Measurements from ENCODE around the gene UCHL5. TPM values are rescaled to one million over a fixed set of nuclear protein-coding genes. Genes with fewer than 3 reads are reported as not detected.
A peak's percentile ranks its signal among the peaks of the same experiment; 100 is the strongest.
"Not testable (repeated sequence)": the region's sequence is repeated elsewhere in the genome, so short reads cannot be mapped to it uniquely, and the experiment has no call there.

The UCHL5 gene
- total RNA-seq, 4 donors from 2014 or later = 27.1 to 51.4 (median 37.6) TPM

DNA sequence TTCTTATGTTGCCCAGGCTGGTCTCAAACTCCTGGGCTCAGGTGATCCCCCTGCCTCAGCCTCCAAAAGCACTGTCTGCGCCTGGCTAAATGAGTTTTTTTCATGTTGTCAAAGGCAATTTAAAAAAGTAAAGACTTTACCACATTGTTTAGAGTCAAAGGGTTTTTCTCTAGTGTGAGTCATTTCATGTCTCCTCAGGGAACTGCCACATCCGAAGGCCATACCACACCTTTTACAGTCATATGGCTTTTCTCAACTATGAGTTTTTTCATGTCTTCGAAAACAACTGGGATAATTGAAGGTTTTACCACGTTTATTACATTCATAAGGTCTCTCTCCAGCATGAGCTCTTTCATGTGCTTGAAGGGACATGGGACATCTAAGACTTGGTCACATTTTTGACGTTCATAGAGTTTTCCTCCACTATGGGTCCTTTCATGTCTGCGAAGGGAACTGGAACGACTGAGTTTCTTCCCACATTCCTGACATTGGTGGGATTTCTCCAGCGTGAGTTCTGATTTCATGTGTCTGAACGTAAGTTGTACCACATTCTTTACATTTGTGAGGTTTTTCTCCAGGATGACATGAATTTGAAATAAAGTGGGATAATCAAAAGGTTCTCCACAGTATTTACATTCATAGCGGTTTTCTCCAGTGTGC, 65.6 kb downstream of the UCHL5 start:
- H3K36me3 ChIP-seq = peaks cover 0 to 16% (median 0%) of the 10 kb centered on the region in 3 donors
- H3K4me1 ChIP-seq = no peaks in the 10 kb centered on the region
- H3K4me3 ChIP-seq = no peak overlapping the region
- intact Hi-C loops (cut with DNase I) = no loop called here
- no peak overlapping the region for H3K27ac ChIP-seq
- WGBS, 2 donors = 80 to 87% methylated on average over 10 of the region's 10 CpGs
- peaks cover 0 to 6% (median 0%) of the 10 kb centered on the region in 3 donors for H3K9me3 ChIP-seq
- H3K27me3 ChIP-seq = no peaks in the 10 kb centered on the region
- no peak for TF ChIP-seq POLR2A (IDR thresholded peaks at IDR 0.05)
- TF ChIP-seq, protein P1, sequence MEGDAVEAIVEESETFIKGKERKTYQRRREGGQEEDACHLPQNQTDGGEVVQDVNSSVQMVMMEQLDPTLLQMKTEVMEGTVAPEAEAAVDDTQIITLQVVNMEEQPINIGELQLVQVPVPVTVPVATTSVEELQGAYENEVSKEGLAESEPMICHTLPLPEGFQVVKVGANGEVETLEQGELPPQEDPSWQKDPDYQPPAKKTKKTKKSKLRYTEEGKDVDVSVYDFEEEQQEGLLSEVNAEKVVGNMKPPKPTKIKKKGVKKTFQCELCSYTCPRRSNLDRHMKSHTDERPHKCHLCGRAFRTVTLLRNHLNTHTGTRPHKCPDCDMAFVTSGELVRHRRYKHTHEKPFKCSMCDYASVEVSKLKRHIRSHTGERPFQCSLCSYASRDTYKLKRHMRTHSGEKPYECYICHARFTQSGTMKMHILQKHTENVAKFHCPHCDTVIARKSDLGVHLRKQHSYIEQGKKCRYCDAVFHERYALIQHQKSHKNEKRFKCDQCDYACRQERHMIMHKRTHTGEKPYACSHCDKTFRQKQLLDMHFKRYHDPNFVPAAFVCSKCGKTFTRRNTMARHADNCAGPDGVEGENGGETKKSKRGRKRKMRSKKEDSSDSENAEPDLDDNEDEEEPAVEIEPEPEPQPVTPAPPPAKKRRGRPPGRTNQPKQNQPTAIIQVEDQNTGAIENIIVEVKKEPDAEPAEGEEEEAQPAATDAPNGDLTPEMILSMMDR (IDR thresholded peaks at IDR 0.05) = no peak
- DNase-seq = no peak

DNA sequence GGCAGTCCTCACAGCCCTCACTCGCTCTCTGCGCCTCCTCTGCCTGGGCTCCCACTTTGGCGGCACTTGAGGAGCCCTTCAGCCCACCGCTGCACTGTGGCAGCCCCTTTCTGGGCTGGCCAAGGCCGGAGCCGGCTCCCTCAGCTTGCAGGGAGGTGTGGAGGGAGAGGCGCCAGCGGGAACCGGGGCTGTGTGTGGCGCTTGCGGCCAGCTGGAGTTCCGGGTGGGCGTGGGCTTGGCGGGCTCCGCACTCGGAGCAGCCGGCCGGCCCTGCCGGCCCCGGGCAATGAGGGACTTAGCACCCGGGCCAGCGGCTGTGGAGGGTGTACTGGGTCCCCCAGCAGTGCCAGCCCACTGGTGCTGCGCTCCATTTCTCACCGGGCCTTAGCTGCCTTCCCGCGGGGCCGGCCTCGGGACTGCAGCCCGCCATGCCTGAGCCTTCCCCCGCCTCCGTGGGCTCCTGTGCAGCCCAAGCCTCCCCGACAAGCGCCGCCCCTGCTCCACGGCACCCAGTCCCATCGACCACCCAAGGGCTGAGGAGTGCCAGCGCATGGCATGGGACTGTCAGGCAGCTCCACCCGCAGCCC, 72.3 kb downstream of the UCHL5 start:
- H3K4me1 ChIP-seq; H3K36me3 ChIP-seq; H3K27me3 ChIP-seq; intact Hi-C loops (cut with DNase I); H3K27ac ChIP-seq; H3K4me3 ChIP-seq; H3K9me3 ChIP-seq; DNase-seq: not testable (repeated sequence)
- 97 to 100% methylated on average over 4 to 7 of the region's 38 CpGs for WGBS, 2 donors

DNA sequence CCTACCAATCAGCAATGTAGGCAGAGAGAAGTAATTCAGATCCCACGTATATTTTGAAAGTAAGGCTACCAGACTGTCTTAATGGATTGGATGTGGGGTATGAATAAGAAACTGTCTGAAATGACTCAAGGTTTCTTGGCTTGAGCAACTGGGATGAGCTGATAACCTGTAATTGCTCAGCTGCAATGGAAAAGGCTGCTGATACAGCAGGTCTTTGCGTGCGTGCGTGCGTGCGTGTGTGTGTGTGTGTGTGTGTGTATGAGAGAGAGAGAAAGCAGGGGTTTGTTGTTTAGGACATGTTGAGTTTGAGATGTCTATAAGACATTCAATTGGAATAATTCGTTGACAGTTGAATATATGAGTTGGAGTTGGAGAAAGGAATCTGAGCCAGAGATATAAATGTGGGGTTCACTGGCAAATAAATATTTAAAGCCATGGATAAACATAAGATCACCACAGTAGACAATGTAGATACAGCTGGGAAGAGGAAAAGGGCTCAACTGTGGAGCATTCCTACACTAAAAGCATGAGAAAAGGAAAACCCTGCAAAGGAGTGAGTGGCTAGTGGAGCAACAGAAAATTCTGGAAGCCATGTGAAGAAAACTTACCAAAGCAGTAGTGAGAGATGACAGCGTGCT, 72.9 kb downstream of the UCHL5 start:
- 63 to 80% methylated on average over 8 of the region's 8 CpGs for WGBS, 2 donors
- H3K9me3 ChIP-seq = no peaks in the 10 kb centered on the region
- no peak for DNase-seq
- H3K27me3 ChIP-seq = no peaks in the 10 kb centered on the region
- no peak overlapping the region for H3K27ac ChIP-seq
- H3K36me3 ChIP-seq = no peaks in the 10 kb centered on the region
- TF ChIP-seq POLR2A (IDR thresholded peaks at IDR 0.05) = no peak
- TF ChIP-seq, protein P1 (IDR thresholded peaks at IDR 0.05) = no peak
- H3K4me1 ChIP-seq = no peaks in the 10 kb centered on the region
- H3K4me3 ChIP-seq = no peak overlapping the region
- intact Hi-C loops (cut with DNase I) = no loop called here

DNA sequence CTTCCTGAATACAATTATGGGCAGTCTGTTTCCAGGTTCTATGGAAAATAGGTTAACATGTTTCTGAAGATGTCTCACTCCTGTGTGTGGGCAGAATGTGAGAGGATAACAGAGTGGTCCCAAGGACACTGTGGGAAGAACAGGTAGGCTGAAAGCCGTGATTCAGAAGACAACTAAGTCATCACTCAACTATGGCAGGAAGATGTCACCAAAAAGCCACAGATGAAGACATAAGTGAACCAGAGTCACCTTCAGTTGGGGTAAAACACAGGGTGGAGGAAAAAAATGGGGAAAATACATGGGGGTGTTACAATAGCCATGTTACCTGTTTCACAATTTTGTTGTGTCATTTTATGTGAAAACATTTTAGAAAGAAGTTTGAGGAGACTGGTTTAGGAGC, 75.1 kb downstream of the UCHL5 start:
- DNase-seq = no peak
- H3K27ac ChIP-seq = peak overlapping the region in 1 of 4 donors; percentile 46
- intact Hi-C loops (cut with DNase I) = no loop called here
- whole genome bisulfite sequencing, 2 donors = 55 to 73% methylated on average over 1 of the region's 1 CpG
- H3K9me3 ChIP-seq = no peaks in the 10 kb centered on the region
- H3K4me1 ChIP-seq = no peaks in the 10 kb centered on the region
- TF ChIP-seq, protein P1 (IDR thresholded peaks at IDR 0.05) = no peak
- TF ChIP-seq POLR2A (IDR thresholded peaks at IDR 0.05) = no peak
- H3K27me3 ChIP-seq = no peaks in the 10 kb centered on the region
- H3K36me3 ChIP-seq = no peaks in the 10 kb centered on the region
- no peak overlapping the region for H3K4me3 ChIP-seq

DNA sequence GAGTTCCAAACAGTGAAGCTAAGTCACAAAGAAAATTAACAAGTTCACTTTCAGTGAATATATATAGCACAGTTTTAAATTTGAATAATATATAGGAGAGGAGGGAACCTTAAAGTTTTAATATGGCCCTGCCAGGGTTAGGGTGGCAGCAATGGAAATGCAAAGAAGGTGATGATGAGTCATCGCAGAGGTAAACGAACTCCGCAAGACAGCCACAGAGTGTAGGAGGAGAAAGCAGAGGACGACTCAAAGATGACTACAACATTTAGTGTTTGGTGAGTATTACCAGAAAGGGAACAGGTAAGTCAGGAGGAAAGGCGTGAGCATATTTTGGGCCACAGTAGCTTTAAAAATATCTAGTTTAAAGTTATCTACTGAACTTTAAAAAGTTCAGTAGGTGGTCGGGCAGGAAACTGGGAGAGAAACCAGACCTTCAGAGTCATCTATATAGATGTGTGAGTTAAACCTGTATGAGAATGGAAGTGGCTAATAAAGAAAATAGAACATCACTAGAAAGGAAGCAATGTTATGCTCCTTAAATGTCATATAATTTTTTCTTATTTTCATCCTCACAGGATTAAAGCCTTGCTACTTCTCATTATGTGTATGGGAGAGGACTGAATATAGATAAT, 75.7 kb downstream of the UCHL5 start:
- Histone ChIP-seq H3K27me3 (no peaks in the 10 kb centered on the region), H3K9me3 (no peaks in the 10 kb centered on the region), H3K4me3 (no peak overlapping the region), H3K36me3 (no peaks in the 10 kb centered on the region), H3K27ac (peak overlapping the region in 1 of 4 donors; percentile 46), H3K4me1 (no peaks in the 10 kb centered on the region)
- intact Hi-C loops (cut with DNase I) = no loop called here
- TF ChIP-seq, protein P1 (IDR thresholded peaks at IDR 0.05) = no peak
- no peak for TF ChIP-seq POLR2A (IDR thresholded peaks at IDR 0.05)
- 57 to 67% methylated on average over 6 of the region's 6 CpGs for WGBS, 2 donors
- no peak for DNase-seq
